ENCODE results near the gene MAPKBP1.
A peak's percentile ranks its signal among the peaks of the same experiment; 100 is the strongest.

Gene MAPKBP1

GRCh38 chr15:41832875-41833274 is 58.6 kb downstream of the MAPKBP1 start:
- ChIA-PET CTCF (interaction anchor here (0.5 to 0.6 kb wide), 2 partner anchors 27 to 266 kb away, joined by 3 to 4 read pairs; no protein-coding TSS in a partner anchor), POLR2A (no interaction called here)

GRCh38 chr15:41834096-41834495 is 59.8 kb downstream of the MAPKBP1 start:
- no peak overlapping the region for H3K4me3 ChIP-seq (ENCODE audit: low read depth, low read length)
- ChIA-PET POLR2A (no interaction called here), CTCF (no interaction called here)
- H3K9me3 ChIP-seq (ENCODE audit: control insufficient read depth, insufficient read depth, low read depth, low read length) = no peaks in the 10 kb centered on the region
- no peaks in the 10 kb centered on the region for H3K4me1 ChIP-seq (ENCODE audit: control insufficient read depth, insufficient read depth, low read length)
- no peaks in the 10 kb centered on the region for H3K36me3 ChIP-seq (ENCODE audit: control insufficient read depth in 2 of 2, insufficient read depth in 1 of 2, low read length in 2 of 2)
- H3K27ac ChIP-seq (ENCODE audit: extremely low read depth, low read depth, low read length) = no peak overlapping the region
- TF ChIP-seq BCL6B (tag by site-specific recombination; IDR thresholded peaks at IDR 0.05) (no peak), ZNF19 (tag by site-specific recombination; IDR thresholded peaks at IDR 0.05; ENCODE audit: low read depth) (no peak), YY1 (tag by site-specific recombination; IDR thresholded peaks at IDR 0.05) (no peak), ZNF600 (tag by site-specific recombination; IDR thresholded peaks at IDR 0.05) (no peak), ZXDB (tag by site-specific recombination; IDR thresholded peaks at IDR 0.05) (no peak), HOXC10 (CRISPR knock-in tag; IDR thresholded peaks at IDR 0.05) (no peak), ZNF2 (tag by site-specific recombination; IDR thresholded peaks at IDR 0.05) (no peak), ZNF184 (tag by site-specific recombination; IDR thresholded peaks at IDR 0.05) (no peak)

More at GRCh38 chr15:41832875-41833274, 58.6 kb downstream of the MAPKBP1 start:
- H3K27ac ChIP-seq (ENCODE audit: extremely low read depth, low read depth, low read length) = no peak overlapping the region
- no peaks in the 10 kb centered on the region for H3K36me3 ChIP-seq (ENCODE audit: control insufficient read depth in 2 of 2, insufficient read depth in 1 of 2, low read length in 2 of 2)
- no peak overlapping the region for H3K4me3 ChIP-seq (ENCODE audit: low read depth, low read length)
- no peaks in the 10 kb centered on the region for H3K4me1 ChIP-seq (ENCODE audit: control insufficient read depth, insufficient read depth, low read length)
- TF ChIP-seq WT1 (tag by site-specific recombination; IDR thresholded peaks at IDR 0.05) (no peak), ZSCAN4 (tag by site-specific recombination; IDR thresholded peaks at IDR 0.05) (no peak)
- no peaks in the 10 kb centered on the region for H3K9me3 ChIP-seq (ENCODE audit: control insufficient read depth, insufficient read depth, low read depth, low read length)

GRCh38 chr15:41836073-41836472 is 61.8 kb downstream of the MAPKBP1 start:
- Histone ChIP-seq H3K36me3 (ENCODE audit: control insufficient read depth in 2 of 2, insufficient read depth in 1 of 2, low read length in 2 of 2) (no peaks in the 10 kb centered on the region), H3K9me3 (ENCODE audit: control insufficient read depth, insufficient read depth, low read depth, low read length) (no peaks in the 10 kb centered on the region), H3K4me1 (ENCODE audit: control insufficient read depth, insufficient read depth, low read length) (no peaks in the 10 kb centered on the region), H3K27ac (ENCODE audit: extremely low read depth, low read depth, low read length) (no peak overlapping the region), H3K4me3 (ENCODE audit: low read depth, low read length) (no peak overlapping the region)
- CTCF ChIA-PET = no interaction called here
- POLR2A ChIA-PET = no interaction called here
- TF ChIP-seq ZNF560 (tag by site-specific recombination; IDR thresholded peaks at IDR 0.05; ENCODE audit: borderline replicate concordance) (no peak), ZNF341 (tag by site-specific recombination; IDR thresholded peaks at IDR 0.05; ENCODE audit: low read depth) (peak; percentile 70)

- ChIA-PET POLR2A (no interaction called here), CTCF (no interaction called here)
Observed at GRCh38 chr15:41836713-41837454, 62.6 kb downstream of the MAPKBP1 start.

More at GRCh38 chr15:41836713-41837454, 62.6 kb downstream of the MAPKBP1 start:
- TF ChIP-seq ZNF558 (tag by site-specific recombination; IDR thresholded peaks at IDR 0.05) = no peak
- TF ChIP-seq ZNF76 (tag by site-specific recombination; IDR thresholded peaks at IDR 0.05; ENCODE audit: borderline replicate concordance, low read depth) = no peak
- TF ChIP-seq ZNF785 (tag by site-specific recombination; IDR thresholded peaks at IDR 0.05) = no peak
- TF ChIP-seq ZNF624 (tag by site-specific recombination; IDR thresholded peaks at IDR 0.05) = no peak
- TF ChIP-seq ZNF391 (tag by site-specific recombination; IDR thresholded peaks at IDR 0.05; ENCODE audit: borderline replicate concordance, low read depth) = no peak
- TF ChIP-seq ZNF692 (tag by site-specific recombination; IDR thresholded peaks at IDR 0.05) = no peak
- no peak for TF ChIP-seq SCRT1 (tag by site-specific recombination; IDR thresholded peaks at IDR 0.05; ENCODE audit: borderline replicate concordance)
- TF ChIP-seq ZNF404 (tag by site-specific recombination; IDR thresholded peaks at IDR 0.05) = no peak
- no peak for TF ChIP-seq ZNF433 (tag by site-specific recombination; IDR thresholded peaks at IDR 0.05; ENCODE audit: low read depth)
- H3K9me3 ChIP-seq (ENCODE audit: control insufficient read depth, insufficient read depth, low read depth, low read length) = no peaks in the 10 kb centered on the region
- H3K27ac ChIP-seq (ENCODE audit: extremely low read depth, low read depth, low read length) = no peak overlapping the region
- no peaks in the 10 kb centered on the region for H3K4me1 ChIP-seq (ENCODE audit: control insufficient read depth, insufficient read depth, low read length)
- no peak overlapping the region for H3K4me3 ChIP-seq (ENCODE audit: low read depth, low read length)
- H3K36me3 ChIP-seq (ENCODE audit: control insufficient read depth in 2 of 2, insufficient read depth in 1 of 2, low read length in 2 of 2) = no peaks in the 10 kb centered on the region
